Measurements from ENCODE around the gene FRMPD3.

The FRMPD3 gene

DNA sequence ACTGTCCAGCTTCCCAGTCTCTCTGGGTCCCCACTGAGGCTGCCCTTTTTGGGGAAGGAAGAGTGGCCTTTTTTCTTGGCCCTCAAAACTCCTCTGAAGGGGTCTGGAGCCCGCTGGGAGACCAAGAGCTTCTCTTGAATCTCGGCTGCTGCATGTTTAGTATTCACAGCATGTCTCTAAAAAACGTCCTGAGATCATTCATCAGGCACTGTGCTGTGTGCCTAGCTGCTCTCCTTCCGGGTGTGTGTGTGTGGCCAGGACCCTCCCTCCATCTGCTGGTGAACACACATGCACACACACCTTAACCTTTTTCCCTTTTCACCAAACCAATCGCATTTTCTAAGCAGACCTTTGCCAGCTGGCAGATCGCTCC is 841 bp upstream of the FRMPD3 start:
- H3K36me3 ChIP-seq = no peaks in the 10 kb centered on the region
- no peak overlapping the region for H3K27ac ChIP-seq
- H3K4me1 ChIP-seq (ENCODE audit: control insufficient read depth in 1 of 2, insufficient read depth in 1 of 2, low read depth in 1 of 2, low read length in 1 of 2) = no peaks in the 10 kb centered on the region
- H3K4me3 ChIP-seq (ENCODE audit: low read depth in 1 of 2, low read length in 1 of 2) = no peak overlapping the region
- TF ChIP-seq, protein P1, sequence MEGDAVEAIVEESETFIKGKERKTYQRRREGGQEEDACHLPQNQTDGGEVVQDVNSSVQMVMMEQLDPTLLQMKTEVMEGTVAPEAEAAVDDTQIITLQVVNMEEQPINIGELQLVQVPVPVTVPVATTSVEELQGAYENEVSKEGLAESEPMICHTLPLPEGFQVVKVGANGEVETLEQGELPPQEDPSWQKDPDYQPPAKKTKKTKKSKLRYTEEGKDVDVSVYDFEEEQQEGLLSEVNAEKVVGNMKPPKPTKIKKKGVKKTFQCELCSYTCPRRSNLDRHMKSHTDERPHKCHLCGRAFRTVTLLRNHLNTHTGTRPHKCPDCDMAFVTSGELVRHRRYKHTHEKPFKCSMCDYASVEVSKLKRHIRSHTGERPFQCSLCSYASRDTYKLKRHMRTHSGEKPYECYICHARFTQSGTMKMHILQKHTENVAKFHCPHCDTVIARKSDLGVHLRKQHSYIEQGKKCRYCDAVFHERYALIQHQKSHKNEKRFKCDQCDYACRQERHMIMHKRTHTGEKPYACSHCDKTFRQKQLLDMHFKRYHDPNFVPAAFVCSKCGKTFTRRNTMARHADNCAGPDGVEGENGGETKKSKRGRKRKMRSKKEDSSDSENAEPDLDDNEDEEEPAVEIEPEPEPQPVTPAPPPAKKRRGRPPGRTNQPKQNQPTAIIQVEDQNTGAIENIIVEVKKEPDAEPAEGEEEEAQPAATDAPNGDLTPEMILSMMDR (IDR thresholded peaks at IDR 0.05) = no peak
- H3K9me3 ChIP-seq = no peaks in the 10 kb centered on the region
- H3K27me3 ChIP-seq = peaks cover 80% of the 10 kb centered on the region

DNA sequence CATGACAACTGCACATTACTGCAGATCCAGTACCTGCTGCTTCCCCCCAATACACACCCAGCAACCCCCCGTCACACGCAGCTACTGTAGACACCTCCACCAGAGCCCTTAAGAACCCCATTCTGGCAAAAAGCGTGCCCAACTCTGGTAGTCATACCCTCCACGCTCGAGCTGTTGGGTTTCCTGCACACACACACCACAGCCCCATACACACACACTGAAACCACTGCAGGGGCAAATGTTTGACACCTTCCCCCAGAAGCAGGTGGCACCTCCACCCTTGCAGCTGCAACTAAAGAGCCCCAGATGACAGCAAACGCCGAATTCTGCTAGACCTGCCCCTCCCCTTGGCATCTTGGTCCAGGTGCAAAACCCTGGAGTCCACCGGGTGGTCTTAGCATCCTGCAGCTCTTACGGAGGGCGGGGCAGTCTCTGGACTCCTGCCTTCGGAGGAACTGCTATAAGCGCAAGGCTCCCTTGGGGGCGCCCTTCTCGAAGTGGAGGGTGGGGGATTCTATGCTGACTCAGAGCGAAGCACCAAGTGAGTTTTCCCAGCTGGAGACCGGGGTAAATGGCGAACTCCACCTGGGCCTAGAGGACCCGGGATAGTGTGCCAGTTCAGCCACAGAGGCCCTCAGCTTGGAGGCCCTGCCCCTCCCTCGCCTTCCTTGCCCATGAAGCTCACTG is 1.5 kb downstream of the FRMPD3 start:
- no peak overlapping the region for H3K4me3 ChIP-seq (ENCODE audit: low read depth in 1 of 2, low read length in 1 of 2)
- H3K27me3 ChIP-seq = peaks cover 86% of the 10 kb centered on the region
- TF ChIP-seq, protein P1 (IDR thresholded peaks at IDR 0.05) = no peak
- no peaks in the 10 kb centered on the region for H3K9me3 ChIP-seq
- no peaks in the 10 kb centered on the region for H3K36me3 ChIP-seq
- no peaks in the 10 kb centered on the region for H3K4me1 ChIP-seq (ENCODE audit: control insufficient read depth in 1 of 2, insufficient read depth in 1 of 2, low read depth in 1 of 2, low read length in 1 of 2)
- no peak overlapping the region for H3K27ac ChIP-seq

DNA sequence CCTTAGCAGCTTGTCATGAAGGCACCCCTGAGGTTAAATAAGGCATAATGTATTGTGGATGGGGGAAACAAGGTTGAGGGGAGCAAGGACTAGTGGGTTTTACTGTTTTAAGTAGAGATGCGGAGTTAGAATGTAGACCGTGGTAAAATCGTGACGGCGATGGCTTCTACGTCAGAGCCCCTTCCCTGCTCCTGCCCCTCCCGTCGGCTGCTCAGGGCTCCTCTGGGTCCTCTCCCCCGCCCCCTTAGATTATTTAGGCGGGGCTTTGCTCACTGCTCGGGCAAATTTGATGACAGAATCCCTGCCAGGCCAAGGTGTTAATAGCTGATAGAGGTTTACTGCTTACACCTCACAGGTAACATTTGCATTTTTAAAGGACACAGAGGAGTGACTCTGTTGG is 2.3 kb downstream of the FRMPD3 start:
- TF ChIP-seq, protein P1 (IDR thresholded peaks at IDR 0.05) = no peak
- Histone ChIP-seq H3K27ac (no peak overlapping the region), H3K4me3 (ENCODE audit: low read depth in 1 of 2, low read length in 1 of 2) (no peak overlapping the region), H3K9me3 (no peaks in the 10 kb centered on the region), H3K27me3 (peaks cover 79% of the 10 kb centered on the region), H3K36me3 (no peaks in the 10 kb centered on the region), H3K4me1 (ENCODE audit: control insufficient read depth in 1 of 2, insufficient read depth in 1 of 2, low read depth in 1 of 2, low read length in 1 of 2) (no peaks in the 10 kb centered on the region)

DNA sequence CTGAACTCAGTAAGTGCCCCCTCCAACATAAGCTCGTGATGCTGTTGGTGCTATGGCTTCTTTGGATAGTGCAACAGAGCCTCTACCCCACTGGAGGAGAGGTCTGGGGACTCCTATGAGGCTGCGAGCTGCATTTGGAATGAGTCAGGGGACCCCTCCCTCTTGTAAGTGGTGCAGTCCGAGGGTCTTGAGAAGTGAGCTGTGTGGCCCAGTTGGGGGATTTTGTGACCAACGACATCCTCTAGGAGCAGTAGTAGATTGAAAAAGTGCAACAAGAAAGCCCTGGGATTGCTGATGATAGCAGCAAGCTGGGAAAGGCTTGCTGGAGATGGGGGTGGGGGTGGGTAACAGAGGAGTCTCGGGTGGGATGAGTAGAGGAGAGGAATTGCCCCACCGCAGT is 3.1 kb downstream of the FRMPD3 start:
- TF ChIP-seq, protein P1 (IDR thresholded peaks at IDR 0.05) = no peak
- H3K27ac ChIP-seq = no peak overlapping the region
- no peaks in the 10 kb centered on the region for H3K9me3 ChIP-seq
- peaks cover 70% of the 10 kb centered on the region for H3K27me3 ChIP-seq
- no peaks in the 10 kb centered on the region for H3K36me3 ChIP-seq
- H3K4me3 ChIP-seq (ENCODE audit: low read depth in 1 of 2, low read length in 1 of 2) = no peak overlapping the region
- H3K4me1 ChIP-seq (ENCODE audit: control insufficient read depth in 1 of 2, insufficient read depth in 1 of 2, low read depth in 1 of 2, low read length in 1 of 2) = no peaks in the 10 kb centered on the region

DNA sequence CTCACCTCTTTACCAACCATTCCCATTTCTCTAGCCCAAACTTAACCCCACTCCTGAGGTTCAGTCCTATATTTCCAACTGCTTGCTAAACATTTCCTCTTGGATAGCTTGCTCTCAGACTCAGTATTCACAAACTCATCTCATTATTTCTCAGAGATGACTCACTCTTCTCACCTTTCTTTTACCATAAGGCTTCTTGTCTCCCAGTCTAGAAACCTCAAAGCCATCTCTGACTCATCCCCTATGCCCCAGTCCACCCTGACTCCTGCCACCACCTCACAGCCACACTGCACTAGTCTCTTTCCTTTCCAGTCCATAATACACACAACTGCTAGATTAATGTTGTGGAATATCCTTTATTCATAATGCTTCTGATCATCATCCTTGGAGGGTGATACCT is 4.8 kb downstream of the FRMPD3 start:
- Histone ChIP-seq H3K27ac (no peak overlapping the region), H3K36me3 (no peaks in the 10 kb centered on the region), H3K9me3 (no peaks in the 10 kb centered on the region), H3K4me1 (ENCODE audit: control insufficient read depth in 1 of 2, insufficient read depth in 1 of 2, low read depth in 1 of 2, low read length in 1 of 2) (no peaks in the 10 kb centered on the region), H3K27me3 (peaks cover 53% of the 10 kb centered on the region), H3K4me3 (ENCODE audit: low read depth in 1 of 2, low read length in 1 of 2) (no peak overlapping the region)
- TF ChIP-seq, protein P1 (IDR thresholded peaks at IDR 0.05) = no peak
